GM19455 (cell line): ENCODE data around the gene OAS2.

Source experiments
- ATAC-seq: cut with Tn5 transposase; IDR thresholded peaks from one replicate; pipeline ENCODE4 v1.9.1; 2021; ENCODE audit not compliant: unreplicated experiment

Gene OAS2

DNA sequence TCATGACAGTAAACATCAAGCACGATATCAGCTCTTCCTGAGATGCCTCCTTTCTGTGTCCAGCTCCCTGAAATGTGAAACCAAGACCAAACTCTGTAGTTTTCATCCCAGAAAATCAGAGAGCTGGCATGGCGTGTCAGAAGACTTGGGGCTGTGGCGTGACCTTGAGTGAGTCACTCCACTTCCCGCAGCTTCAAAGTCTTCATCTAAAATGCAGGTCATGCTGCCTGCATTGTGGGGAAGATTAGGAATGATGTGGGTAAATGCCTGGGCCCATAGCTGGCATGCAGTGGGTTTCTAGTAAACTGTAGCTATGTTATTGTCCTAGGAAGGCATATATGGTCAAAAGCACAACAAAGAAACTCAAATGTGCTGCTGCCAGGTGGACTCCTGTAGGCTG lies 28.8 kb downstream of the OAS2 start:
- no peak for ATAC-seq

- no peak for ATAC-seq
These were observed 32.4 kb downstream of the OAS2 start for GRCh38 chr12:113010701-113011100.

- ATAC-seq = no peak
These were observed 36.2 kb downstream of the OAS2 start for GRCh38 chr12:113014565-113014964.

- no peak for ATAC-seq
These were observed 38.5 kb downstream of the OAS2 start for GRCh38 chr12:113016796-113017195.

GRCh38 chr12:113019025-113019424 lies 40.7 kb downstream of the OAS2 start:
- no peak for ATAC-seq

GRCh38 chr12:113021500-113021899 lies 43.2 kb downstream of the OAS2 start:
- ATAC-seq = no peak

DNA sequence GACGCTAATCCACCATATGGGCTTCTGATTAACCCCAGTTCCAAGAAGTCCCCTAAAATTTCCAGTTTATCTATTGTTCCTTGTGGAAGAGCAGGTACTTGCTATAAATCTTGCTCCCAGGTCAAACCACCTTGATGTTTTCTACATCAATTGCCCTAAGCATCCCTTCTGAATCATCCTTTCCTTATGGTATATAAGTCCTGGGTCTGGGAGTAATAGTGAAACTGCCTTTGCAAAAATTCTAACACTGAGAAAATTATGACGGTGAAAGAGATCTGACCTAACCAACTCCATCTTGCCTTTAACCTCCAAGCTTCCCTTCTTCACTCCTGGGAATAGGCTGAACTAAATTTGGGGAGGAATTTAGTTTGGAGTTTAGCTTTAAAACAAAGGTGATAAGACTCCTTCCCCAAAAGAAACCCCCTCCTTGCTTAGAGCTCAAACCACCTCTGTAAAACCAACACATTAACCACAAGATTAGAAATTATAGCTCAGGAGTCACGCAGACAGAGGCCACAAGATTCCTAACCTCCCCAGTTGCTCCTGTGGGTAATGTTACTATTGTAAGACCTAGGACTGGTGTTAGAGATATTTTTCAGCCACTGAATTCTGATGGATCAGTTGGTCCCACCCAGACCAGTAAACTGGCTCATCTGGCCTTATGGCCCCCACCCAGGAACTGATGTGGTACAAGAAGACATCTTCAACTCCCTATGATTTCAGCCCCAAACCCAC lies 44.4 kb downstream of the OAS2 start:
- no peak for ATAC-seq

GRCh38 chr12:113027726-113028125 lies 49.4 kb downstream of the OAS2 start:
- ATAC-seq = no peak

GRCh38 chr12:113030875-113031525 lies 52.7 kb downstream of the OAS2 start:
- ATAC-seq = no peak

DNA sequence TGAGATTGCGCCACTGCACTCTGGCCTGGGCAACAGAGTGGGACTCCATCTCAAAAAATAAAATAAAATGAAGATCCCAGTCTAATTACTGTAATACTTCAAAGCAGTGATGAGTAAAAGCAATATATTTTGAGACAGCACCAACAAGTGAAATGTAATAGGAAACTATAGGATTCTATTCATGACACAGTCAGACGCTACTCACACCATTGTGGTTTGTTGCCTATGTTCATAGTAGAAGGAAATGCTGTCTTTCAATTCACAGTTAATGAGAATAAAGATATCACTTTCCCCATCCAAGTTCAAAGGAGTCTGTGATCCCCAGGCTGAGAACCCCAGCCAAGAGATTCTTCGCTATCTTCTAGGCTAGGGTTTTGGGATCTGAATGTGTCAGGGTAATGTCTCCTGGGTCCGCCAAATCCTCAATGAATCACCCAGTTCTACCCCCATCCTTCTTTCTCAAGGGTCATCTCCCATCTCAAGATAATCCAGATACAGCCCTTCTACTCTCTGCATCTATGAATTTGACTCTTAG lies 61.7 kb downstream of the OAS2 start:
- ATAC-seq = no peak

- ATAC-seq = no peak
These were observed 62.4 kb downstream of the OAS2 start for GRCh38 chr12:113040722-113041171.

DNA sequence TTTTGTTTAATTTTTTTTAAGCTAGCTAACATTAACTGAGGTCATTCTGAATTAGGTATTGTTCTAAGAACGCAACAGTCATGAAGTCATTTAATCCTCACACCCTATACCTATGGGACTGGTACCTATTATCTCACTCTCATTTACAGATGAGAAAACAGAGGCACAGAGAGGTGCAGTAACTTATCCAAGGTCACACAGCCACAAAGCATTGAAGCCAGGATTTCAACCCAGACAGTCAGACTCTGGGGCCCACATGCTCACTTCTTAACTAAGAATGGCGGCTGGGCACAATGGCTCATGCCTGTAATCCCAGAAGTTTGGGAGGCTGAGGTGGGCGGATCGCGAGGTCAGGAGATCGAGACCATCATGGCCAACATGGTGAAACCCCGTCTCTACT lies 63.2 kb downstream of the OAS2 start:
- no peak for ATAC-seq

DNA sequence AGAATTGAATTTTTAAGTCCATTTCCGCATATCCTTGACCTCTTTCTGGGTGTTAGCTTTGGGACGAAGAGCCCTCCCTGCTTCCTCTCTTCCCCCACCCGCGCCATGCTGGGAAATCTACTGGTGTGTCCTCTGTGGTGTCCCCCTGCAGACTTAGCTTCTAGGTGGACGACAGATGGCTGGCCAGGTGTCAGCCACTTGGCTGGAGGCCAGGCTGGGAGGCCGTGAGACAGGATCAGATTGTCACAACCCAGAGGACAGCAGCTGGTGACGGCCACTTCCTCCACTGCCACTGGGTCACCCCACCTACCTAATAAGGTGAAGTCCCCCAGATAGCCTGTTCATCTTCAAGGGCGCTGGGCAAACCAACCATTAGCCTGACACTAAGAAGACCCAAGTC lies 64.9 kb downstream of the OAS2 start:
- no peak for ATAC-seq

GRCh38 chr12:113044516-113044915 lies 66.2 kb downstream of the OAS2 start:
- no peak for ATAC-seq

- ATAC-seq = no peak
These were observed 70.4 kb downstream of the OAS2 start for GRCh38 chr12:113048716-113049127.

GRCh38 chr12:113049976-113050742 lies 71.8 kb downstream of the OAS2 start:
- ATAC-seq = no peak

GRCh38 chr12:113050795-113051194 lies 72.5 kb downstream of the OAS2 start:
- no peak for ATAC-seq

DNA sequence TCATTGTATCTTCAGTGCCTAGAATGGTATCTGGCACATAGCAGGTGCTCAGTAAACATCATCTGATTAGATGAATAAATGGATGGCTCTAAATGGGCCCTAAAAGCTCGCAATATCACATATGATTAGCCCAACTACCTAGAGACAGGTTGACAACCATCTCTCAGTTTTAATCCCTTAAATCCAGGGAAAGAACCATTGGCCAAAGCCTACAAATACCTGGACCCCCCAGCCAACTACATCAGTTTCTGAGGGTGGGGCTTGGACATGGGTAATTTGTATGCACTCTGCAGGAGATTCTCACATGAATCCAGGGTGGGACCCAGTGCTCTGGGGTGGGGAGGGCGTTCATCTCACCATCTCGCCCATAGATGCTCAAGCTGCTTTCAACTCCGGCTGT lies 73.4 kb downstream of the OAS2 start:
- no peak for ATAC-seq

DNA sequence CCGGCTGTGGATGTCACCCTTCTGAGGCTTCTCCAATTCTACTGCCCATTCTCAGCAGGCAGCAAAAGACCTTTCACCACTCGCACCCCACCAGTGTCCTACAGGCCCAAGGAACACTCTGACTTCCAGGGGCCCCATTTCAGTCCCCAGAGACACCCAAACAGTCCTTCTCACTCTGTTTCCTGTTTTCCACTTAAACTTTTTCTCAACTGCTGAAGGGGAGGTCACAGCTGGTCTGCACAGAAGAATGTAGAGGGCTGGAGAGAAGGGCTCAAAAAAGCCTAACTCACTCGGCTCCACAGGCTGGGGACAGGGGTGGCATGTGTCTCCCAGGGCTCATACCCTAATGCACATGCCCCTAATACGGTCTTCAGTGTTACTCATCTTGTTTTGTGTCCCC lies 74.0 kb downstream of the OAS2 start:
- no peak for ATAC-seq

DNA sequence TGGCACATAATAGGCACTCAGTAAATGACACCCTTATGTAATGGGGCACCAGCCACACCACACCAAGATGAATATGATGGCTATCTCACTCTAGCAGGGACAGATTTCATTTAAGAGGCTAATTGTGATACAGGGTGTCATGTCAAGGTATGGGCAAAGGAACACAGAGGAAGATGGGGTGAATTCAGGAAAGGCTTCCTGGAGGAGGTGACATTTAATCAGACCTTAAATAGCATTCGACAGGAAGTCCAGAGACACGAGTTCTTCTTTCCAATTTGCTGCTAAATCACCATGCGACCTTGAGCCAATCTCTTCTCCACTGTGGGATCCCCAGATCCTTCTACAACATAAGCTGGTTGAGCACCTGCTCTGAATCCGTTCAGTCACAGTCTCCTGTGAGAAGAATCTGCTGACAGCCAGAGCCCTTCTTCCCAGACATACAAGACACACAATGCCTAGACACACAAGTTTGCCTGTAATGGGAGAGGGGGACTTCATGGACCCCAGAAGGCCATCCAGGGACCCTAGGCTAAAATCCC lies 76.7 kb downstream of the OAS2 start:
- ATAC-seq = no peak

- no peak for ATAC-seq
These were observed 77.5 kb downstream of the OAS2 start for GRCh38 chr12:113055594-113056380.
